GM19455 (cell line): ENCODE measurements around the gene ZNF462.
"Not testable (repeated sequence)": the region's sequence is repeated elsewhere in the genome, so short reads cannot be mapped to it uniquely, and the experiment has no call there.

ENCODE experiments used
- ATAC-seq: cut with Tn5 transposase; IDR thresholded peaks from one replicate; pipeline ENCODE4 v1.9.1; 2021; ENCODE audit not compliant: unreplicated experiment

The ZNF462 gene

DNA sequence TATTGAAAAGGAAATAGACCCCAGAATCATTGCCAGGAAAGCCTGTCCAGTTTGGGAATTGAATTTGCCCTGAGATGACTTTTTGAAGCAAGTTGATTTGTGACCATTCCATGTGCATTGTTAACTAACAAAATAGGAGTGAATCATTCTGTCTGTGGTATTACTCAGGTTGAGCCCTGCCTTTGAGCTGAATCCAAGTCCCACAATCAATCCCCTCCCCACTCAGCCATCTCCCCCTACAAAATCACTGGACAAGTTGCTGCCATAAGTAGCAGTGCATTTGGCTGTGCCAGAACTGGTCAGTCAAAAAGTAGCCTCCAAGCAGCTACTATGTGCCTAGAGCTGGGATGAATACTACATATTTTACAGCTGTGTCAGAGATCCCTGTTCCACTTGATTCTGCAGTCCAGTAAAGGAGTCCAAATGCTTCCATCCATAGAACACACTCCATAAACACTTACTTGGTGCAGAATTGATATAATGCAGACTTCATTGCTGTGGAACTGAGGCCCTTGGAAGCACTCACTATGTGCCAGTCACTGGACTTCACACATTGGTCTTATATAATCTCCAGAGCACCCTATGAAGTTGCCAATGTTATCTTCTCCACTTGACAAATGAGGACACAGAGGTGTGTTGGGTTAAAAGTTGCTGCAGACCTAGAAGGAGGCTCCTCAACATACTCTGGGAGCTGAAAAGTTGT is 96.1 kb downstream of the ZNF462 start:
- ATAC-seq: no peak

DNA sequence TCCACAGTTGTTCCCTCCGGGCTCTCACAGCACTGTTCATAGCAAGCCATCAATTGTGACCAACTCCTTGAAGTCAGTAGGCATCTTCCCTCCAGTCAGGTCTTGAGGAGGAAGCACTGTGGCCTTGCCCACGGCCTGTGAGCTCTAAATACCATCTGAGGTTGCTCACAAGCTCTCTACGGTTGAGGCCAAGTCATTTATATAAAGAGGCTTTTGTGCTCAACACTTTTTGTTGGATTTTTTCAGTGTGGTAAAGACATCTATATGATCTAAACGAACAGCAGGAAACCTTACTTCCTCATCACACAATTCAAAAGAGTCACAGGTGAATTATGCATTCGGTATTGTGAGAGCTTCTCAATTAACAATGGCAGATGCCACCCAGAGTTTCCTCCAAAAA is 97.3 kb downstream of the ZNF462 start:
- ATAC-seq: no peak

DNA sequence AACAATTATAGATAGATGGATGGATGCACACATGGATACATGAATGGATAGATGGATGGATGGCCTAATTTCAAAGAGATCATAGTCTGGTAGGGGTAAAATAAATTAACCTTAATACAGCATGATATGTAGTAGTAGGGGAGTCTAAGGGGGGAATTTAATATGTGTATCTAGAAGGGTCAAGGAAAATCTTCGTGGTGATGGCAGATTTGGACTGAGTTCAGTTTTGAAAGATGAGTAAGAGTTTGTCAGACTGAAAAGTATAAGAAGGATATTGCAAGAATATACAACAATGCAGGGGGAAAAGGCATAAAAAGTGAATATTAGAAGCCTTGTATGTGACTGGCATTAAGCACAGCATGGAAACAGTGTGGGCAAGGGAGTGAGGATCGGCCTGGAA is 98.7 kb downstream of the ZNF462 start:
- ATAC-seq: no peak

DNA sequence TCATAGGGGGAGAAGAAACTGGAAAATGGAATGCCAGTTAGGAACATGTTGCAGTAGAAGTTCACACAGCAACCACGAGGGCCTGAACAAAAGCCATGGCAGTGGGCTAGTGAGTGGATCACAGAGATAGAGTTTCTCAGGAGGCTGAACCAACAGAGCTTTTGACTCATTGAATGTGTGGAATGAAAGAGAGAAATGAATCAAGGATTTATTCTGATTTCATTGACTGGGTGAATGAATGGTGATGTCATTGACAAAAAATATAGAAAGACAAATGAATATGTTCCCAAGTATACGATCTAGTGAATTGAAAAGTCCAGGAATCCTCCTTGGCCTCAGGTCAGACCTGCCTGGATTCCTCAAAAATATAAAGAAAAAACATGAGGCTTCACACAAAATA is 99.2 kb downstream of the ZNF462 start:
- ATAC-seq: no peak

DNA sequence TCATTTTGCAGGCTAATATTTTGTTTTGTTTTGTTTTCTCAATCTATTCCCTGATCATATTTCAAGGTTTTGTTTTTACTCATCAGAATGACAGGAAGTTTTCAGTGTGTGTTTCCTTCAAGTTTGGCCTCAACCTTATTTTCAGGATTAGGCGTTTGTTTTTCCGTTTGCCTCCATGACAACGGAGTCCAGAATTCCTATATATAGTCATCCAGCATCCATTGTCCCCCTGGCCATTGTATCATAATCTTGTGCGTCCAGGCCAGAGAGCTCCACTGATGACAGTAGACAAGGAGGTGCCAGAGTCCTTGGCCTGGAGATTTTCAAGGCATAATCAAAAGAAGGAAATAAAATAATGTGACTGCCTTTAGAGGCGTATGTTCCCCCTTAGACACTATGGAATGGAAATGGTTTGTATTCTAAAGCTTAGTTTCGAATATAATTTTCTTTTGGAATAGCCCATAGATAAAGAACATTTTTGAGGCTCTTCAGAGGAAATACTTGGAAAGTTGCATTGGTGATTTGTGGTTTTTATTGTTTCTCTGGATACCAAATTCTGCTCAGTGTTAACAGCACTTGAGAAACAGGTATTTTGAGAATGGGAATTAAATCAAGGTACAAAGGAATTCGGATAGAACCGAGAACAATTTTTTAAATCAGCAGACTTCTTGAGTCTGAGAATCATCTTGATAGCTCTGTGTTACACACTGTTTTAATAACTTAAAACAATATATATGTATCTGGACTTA is 99.8 kb downstream of the ZNF462 start:
- ATAC-seq: no peak

DNA sequence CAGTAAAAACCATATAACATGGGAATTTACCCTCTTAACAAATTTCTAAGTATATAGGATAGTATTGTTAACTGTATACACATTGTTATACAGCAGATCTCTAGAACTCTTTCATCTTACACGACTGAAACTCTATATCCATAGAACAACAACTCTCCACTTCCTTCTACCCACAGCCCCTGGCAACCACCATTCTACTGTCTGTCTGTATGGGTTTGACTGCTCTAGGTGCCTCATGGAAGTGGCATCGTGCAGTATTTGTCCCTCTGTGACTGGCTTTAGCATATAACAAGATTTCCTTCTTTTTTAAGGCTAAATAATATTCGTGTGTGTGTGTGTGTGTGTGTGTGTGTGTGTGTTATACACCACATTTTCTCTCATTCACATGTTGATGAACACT is 100.7 kb downstream of the ZNF462 start:
- no peak for ATAC-seq

DNA sequence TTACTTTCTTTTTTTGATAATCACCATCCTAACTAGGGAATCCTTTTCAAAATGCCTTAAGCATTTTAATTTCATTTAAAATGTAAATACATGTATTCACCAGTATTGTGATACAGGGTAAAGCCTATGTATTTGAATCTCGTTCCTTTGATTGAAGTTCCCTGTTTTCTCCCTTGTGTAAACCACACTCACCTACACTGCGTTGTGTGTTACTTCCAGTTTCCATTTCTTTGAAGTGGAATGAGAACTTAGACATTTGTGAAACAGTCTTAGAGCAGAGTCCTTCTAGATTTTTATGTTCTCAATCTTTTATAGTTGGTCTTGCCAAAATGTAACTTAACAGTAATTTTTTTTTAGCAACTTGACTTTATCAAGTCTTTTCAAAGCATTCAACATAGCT is 101.4 kb downstream of the ZNF462 start:
- no peak for ATAC-seq

DNA sequence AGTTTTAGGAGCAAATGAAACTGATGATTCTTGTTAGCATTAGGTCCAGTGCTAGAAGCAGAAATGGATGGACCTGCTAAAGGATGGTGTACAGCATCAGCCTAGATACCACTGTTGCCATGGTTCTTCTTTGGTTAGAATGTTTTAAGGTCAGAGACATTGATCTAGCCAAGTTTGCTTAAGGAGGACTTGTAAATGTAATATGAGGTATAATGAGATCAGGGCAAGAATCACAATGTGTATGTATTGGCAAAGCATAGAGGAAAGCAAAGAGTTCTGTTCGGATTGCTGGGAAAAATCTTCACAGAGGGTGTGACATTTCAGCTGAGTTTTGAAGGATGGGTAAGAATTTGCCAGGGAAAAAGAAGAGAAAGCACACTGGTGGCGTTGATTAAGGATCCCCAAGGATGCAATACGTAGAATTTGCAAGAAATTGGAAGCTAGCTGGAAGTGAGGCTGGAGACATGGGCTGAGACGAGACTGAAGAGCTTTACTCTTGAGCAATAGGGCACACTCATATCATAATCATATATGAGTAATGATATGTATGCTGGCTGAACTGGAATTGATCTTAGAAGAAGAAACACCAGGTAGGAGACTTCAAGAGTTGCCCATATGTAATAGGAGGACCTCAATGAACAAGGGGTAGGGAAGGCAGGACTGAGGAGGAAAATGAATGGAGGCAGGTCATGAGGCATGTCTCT is 102.0 kb downstream of the ZNF462 start:
- no peak for ATAC-seq

DNA sequence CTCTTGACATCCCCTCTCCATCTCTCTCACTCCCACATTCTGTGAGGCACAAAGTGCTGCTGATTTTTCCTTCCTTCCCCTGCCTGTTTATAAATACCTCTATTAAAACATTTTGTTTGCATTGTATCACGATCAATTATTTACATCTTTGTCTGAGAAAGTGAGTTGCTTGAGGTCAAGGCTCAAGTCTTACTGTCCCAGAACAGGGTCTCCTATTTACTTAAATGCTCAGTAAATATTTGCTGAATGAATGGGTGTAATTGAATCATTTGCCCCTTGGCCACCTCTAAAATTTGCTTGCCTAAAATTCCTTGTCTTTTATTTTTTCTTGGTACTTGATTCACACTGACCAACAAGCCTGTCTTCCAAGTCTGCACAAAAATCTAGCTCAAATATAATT is 103.5 kb downstream of the ZNF462 start:
- no peak for ATAC-seq

DNA sequence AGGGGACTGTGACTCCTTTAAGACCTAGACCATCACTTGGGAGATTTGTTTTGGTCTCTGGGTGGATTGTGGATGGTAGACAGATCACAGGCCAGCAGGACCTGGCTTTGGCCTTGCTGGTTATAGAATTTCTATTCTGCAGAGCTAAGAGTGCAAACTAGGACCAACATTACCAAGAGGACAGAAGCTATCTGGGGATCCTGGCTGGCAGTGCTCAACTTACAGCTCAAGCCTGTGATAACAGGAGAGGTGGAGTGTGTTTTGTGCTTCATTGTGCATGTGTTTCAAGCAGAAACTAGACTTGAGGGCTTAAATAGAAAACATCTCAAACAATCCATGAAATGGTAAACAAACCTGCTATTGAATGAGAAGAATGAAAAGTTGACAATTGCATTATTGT is 106.7 kb downstream of the ZNF462 start:
- no peak for ATAC-seq

DNA sequence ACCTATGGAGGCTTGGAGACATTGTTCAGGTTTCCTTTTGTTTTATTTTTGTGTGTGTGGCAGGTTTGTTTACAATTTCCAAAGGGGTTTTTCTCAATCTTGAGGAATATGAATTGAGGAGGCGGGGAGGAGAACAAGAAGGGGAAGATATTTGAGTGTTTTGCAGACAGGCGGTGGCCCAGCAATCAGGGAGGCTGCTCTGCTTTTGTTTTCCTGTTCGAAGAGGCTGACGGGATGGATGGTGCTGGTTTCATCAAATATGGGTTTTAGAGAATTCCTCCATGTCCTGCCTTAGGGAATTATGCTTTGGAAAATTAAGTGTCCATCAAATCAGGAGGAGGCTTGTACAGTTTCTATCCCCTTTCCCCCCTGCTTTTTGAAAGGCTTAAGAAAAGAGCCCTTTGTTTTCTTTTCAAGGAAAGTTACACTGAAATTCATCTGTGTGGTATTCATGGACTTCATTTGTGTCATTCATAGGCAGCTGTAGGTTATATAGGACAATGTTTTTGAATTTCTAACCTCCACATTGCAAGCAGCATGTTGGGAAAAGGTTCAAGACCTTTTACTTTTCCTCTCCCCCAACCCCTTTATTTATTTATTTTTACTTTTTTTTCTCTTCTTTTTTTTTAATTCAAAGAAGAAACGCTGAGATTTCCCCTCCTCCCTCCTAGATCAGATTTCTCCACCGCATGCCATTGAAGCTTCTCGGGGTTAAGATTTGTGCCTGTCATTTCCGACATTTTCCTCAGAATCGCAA is 107.4 kb downstream of the ZNF462 start:
- ATAC-seq: no peak

DNA sequence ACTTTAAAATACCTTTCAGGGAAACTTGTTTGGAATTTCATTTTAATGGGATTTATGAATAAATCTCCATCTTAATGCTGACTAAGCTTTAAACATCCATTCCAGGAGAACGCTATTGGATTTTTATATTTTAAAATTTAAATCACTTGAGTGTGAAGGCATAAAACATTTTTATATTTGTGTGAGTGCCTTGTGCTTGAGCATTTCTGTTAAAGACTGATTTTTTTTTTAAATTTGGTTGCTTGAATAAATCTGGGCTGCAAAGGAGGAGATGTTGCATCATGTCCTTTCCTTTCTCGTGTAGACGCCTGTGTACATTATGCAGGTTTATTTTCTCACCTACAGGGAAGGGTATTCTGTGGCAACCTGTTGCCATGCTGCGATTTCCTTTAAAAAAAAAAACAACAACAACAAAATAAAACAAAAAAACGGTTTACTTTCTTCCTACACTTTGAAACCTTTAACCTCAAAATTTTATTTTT is 108.1 kb downstream of the ZNF462 start:
- no peak for ATAC-seq

DNA sequence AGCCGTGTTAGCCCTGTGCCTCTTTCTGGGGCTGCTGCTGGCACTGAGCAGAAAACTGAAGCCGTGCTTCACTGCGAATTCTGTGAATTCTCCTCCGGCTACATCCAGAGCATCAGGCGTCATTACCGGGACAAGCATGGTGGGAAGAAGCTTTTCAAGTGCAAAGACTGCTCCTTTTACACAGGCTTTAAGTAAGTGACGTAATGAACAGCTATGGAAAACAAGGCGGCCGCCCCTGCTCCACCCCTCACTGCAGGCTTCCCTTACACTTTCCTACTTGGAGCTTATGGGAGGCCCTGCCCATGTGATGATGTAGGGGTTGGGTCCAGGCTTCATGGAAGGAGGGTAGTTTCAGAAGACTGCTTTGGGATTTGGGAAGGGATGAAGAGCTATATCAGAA is 109.1 kb downstream of the ZNF462 start:
- ATAC-seq: no peak

DNA sequence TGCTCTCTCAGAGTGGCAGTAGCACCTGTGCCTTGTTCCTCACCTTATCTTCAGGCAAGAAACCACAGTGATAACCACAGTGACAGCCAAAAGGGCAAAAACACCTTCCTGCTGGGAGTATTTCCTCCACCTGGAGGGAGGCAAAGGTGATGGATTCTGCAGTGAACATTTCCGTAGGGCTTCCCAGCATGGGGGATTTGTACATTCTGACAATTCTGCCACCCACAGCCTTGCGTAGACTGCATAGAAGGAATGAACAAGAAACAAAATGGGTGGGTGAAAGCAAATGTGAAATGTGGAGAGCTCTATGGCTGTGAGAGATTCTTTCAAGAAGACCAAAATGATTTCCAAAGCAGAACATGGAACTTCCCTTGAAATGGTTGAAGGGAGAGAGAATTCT is 111.4 kb downstream of the ZNF462 start:
- ATAC-seq: no peak

DNA sequence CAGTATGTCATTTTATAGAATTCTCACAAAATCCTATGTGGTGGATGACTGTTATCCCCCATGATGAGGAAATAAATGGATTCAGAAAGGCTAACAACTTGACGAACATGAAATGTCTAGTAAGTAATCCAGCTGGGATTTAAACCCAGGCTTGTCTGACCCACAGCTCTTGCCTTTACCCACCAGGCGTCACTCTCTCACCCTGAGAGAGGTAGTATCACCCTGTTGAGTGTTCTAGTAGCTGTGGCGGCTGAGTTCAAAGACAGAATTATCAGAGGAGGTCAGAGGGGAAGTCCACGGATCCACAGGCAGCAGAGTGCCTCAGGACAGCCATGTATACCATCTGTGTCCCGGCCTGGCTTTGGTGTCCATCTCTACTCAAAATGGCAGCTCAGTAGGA is 113.8 kb downstream of the ZNF462 start:
- no peak for ATAC-seq

DNA sequence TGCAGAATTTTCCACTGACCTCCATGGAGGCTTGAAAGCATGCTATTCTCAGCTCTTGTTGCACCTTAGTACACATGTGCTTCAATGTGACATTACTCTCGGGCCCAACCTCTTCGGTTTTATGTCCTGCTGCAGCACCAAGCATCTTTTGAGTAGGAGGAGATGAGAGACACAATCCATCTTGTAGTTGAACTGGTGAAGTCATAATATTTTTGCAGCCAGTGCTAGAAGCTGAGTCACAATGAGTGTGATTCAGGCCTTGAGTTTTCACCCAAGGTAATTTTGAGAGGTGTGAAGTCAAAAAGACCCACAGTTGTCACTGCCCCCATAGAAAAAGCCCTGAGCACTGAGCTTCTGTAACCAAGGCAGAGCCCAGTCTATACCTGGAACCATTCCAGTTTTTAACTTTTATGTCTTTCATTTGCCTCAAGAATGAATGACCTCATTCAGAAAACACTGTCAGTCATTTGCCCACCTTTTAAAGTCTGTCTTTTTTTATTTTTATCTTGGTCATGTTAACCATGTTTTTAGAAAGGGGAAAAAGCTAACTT is 117.7 kb downstream of the ZNF462 start:
- ATAC-seq: no peak

DNA sequence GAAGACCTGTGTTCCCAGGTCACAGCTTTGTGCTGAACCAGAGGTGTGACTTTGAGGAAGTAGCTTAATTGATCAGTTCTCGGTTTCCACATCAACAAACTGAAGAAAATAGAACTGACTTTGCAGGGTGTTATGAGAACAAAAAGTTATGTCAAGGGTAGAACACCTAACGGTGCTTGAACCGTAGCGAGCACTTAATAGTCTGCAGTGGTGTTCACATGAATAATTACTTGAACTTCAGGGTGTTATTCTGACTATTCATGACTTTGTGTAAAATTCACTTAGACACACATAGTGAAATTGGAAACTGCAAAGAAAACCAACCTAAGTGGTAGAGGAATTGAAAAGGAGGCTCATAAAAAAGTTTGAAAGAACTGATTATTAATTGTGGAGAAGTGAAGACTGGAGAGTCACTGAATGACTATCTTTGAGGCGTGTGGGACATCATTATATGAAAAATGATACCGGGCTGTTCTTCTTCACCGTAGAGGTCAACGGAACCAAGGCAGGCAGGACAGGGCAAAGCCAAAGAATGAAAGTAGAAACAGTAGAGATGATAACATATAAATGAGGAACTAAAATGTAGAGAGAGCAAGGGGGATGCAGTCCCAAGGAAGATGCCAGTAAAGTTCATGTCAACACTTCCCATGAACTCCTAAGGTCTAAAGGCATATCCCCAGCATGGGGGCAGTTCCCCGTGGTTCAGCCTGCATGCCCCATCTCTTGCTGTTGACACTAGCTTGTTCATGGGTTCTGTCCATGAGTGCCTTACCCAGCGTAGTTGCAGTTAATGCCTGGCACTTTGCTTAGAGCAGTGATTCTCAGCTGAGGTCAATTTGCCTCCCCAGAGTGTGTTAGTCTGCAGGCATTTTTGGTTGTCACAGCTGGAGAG is 118.7 kb downstream of the ZNF462 start:
- peak; percentile 58 for ATAC-seq

DNA sequence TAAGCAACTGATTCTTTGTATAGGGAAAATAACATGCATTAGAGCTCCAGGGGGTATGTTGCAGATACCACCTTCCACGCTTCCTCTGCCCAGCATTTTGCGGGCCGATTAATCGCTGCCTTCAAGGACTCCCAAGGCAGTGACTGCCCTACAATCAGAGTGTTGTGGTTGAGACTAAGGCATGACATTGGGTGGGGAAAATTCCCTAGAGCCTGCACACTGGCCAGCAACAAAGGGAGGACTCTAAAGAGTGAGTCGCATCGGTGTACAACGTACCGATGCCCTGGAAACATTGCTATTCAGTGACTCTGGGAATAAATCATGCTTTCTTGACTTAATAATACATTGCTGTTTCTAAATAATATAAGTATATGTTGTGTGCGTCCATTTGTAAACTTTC is 119.7 kb downstream of the ZNF462 start:
- no peak for ATAC-seq

DNA sequence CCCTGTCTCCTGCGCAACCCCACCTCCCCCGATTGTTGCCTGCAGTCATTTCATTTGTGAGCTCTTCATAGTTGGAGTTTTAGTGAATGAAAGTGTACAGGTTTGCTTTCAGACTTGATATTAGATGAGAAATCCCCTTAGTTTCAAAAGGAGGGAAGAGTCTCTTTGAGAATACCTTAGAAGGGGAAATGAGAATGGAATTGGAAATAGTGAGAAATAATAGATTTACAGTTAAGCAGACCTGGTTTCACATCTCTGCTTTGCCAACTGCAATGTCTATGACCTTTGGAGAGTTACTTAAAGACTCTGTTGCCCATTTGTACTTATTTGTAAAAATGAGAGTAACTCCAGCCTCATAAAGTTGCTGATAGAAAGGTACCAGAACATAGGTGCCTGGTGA is 120.4 kb downstream of the ZNF462 start:
- no peak for ATAC-seq

DNA sequence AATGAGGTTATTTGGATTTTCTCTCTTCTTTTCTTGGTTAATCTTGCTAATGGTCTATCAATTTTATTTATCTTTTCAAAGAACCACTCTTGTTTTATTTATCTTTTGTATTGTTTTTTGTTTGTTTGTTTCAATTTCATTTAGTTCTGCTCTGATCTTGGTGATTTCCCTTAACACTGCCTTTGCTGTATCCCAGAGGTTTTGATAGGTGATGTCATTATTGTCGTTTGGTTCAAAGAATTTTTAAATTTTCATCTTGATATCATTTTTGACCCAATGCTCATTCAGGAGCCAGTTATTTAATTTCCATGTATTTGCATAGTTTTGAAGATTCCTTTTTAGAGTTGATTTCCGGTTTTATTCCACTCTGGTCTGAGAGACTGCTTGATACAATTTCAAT is 126.9 kb downstream of the ZNF462 start:
- not testable (repeated sequence) for ATAC-seq
